ENCODE measurements around the gene LRRC71.
"Not testable (repeated sequence)": the region's sequence is repeated elsewhere in the genome, so short reads cannot be mapped to it uniquely, and the experiment has no call there.

LRRC71 gene

DNA sequence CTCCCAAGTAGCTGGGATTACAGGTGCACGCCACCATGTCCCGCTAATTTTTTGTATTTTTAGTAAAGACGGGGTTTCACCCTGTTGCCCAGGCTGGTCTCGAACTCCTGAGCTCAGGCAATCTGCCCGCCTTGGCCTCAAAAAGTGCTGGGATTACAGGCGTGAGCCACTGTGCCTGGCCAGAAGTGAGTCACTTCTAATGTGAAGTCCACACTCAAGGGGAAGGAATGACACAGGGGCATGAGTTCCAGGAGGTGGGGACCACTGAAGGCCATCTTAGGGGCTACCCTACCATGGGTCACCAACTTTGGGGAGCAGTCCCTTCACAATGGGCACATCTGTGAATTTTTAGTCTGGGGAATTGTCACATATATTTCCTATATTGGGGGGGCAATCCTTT, 6.3 kb downstream of the LRRC71 start:
- not testable (repeated sequence) for DNase-seq (ENCODE audit: low read depth in 2 of 2)

DNA sequence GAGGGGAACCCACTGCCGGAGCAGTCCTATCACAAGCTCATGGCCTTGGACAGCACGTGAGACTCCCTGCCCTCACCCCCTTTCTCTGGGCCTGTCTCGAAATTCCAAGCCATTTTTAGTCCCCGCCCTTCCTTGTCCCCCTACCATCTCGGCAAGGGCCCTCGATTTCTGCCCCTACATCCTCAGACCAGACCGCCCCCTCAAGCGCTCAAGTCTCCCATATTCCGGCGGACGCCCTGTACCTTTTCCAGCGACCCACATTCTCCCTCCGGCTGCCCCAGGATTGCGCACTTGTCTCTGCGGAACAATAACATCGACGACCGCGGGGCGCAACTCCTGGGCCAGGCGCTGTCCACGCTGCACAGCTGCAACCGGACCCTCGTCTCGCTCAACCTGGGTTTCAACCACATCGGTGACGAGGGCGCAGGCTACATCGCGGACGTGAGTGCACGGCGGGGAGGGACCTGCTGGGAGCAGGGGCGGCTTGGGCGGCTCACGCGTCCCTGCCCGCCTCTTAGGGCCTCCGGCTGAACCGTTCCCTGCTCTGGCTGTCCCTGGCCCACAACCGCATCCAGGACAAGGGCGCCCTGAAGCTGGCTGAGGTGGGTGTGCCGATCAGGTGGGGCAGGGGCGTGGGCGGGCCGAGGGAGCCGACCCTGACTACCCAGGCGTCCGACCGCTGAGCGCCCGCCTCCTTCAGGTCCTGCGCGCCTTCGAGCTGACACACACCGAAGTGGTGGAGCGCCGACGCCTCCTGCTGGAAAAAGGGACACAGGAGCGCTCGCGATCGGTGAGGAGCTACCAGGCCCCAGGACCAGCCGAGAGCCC, 7.0 kb downstream of the LRRC71 start:
- peak; percentile 27 to 70 for DNase-seq (ENCODE audit: low read depth in 2 of 2)

DNA sequence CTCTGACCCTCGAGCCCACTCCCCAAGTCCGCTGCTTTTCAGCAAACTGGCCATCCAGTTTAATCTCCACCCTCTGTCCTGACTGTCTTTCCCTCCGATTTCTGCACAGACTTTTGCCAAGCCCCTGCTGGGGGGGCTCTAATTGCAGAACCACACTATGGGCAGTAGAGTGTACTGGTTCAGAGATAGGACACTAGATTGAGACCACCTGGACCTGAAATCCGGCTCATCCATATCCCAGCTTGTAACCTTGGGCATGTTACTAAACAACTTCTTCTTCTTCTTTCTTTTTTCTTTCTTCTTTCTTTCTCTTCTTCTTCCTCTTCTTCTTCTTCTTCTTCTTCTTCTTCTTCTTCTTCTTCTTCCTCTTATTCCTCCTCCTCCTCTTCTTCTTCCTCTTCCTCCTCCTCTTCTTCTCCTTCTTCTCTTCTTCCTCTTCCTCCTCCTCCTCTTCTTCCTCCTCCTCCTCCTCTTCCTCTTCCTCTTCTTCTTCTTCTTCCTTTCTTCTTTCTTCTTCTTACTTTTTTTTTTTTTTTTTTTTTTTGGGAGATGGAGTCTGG, 7.7 kb downstream of the LRRC71 start:
- no peak for DNase-seq (ENCODE audit: low read depth in 2 of 2)

DNA sequence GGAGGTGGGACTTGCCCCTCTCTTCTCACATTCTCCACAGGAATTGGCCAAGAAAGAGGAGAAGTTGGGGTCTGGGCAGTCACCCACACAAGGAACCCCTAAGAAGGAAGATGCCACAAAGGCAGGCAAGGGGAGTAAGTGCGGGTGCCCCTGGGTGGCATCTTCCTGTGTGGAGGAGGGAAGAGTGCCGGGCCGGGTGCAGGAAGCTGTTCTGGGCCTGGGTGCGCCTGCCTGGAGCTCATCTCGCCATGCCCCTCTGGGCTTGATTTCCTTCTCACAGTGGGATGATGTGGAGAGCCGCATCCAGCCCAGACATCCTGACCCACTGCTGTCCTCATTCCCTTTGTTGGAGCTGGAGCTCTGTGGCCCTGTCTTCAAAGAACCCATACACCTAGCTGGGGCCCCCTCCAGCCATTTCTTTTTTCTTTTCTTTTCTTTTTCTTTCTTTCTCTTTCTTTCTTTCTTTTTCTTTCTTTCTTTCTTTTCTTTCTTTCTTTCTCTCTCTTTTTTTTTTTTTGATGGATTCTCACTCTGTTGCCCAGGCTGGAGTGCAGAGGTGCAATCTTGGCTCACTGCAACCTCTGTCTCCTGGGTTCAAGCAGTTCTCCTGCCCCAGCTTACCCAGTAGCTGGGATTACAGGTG, 9.3 kb downstream of the LRRC71 start:
- no peak for DNase-seq (ENCODE audit: low read depth in 2 of 2)

DNA sequence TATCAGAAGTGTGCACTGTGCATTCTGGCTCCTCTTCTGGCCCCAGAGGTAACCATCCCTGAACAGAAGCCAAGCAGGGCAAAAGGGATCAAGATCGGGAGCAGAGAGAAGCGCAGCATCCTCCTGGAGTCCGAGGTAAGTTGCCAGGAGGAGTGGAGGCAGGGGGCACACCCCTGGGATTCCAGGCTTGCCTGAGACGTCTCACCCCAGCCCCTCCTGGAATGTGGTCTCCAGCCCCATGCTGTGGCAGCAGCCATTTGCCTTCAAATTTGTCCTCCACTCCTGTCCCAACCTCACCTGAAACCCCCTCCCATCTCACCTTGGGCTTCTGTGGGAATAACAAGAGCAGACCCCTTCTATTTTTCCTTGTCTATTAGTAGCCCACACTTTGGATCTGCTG, 10.1 kb downstream of the LRRC71 start:
- no peak for DNase-seq (ENCODE audit: low read depth in 2 of 2)

DNA sequence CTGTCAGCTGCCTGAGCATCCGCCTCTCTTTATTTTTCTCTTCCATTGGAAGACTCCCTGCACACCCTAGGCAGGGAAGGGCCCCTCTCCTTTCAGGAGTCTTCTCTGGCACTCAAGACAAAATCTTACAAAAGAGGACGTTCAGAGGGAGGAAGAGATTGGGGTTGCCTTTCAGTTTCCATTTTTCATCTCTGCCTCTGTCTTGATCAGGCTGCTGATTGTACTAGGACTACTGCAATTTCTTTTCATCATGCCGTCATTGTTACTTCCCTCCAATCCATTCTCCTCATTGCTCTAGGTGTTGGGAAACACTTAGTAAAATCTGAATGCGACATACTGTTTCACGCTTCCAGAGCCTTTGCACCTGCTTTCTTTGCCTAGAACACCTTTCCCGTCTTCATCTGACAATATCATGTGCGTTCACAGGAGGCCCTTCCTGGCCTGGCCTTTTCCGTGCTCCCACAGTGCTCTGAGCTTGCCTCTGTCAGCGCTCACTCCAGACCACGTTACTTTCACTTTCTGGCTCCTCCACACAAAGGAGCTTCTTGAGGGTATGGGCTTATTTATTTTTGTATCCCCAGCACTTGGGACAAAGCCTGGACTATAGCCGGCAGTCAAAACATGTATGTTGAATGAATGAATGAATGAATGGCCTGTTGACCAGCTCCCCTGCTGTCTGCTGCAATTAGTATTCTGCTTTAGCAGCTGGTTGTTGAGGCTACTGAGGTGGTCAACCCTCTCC, 10.9 kb downstream of the LRRC71 start:
- no peak for DNase-seq (ENCODE audit: low read depth in 2 of 2)

DNA sequence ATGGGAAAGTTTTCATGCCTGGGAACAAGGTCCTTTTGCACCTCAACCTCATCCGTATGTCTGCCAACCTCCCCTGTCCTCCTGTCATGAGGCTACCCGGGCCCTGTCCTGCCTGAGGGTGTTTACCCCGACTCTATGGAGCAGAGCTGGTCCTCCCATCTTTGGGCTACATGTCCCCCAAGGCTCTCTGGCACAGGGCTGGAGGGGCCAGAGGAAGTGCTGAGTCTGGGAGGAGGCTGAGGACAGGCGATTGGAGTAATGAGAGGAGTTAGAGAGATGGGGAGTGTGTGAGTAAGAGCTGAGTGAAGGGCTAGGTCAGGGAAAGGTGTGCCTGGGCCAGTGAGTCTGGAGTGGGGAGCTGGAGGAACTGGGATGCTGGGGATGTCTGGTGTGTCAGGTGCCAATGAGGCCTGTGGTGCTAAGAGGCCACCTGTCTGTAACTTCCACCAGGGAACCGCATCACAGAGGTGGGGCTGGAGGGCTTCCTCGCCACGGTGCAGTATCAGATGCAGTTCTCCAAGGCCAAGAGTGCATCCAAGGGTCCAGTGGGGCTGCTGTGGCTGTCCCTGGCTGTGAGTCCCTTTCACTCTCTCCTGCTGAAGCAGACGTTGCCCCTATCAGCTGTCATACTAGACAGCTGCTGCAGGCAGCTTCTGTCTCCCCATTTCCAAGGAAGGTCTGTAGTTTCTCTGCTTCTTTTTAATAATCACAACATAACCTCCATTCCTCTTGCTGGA, 11.7 kb downstream of the LRRC71 start:
- DNase-seq (ENCODE audit: low read depth in 2 of 2): no peak

DNA sequence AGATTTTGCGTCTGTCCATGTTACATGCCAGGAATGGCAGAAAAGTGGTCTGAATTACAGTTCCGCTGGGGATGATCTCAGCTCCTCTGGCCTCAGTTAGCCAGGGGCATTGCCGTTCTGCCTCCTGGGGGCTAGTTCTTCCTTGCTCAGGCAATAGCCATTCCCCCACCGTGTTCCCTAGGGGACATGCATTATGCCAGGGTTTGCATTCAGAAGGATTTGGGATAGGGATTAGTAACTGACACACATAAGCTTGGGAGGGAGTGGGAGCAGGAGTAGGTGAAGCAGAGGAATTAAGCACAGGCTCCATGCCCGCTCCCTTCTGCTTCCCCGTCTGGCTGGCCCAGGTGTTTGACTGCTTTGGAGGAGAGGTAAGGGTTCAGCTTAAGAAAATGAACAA, 12.7 kb downstream of the LRRC71 start:
- DNase-seq (ENCODE audit: low read depth in 2 of 2): no peak

DNA sequence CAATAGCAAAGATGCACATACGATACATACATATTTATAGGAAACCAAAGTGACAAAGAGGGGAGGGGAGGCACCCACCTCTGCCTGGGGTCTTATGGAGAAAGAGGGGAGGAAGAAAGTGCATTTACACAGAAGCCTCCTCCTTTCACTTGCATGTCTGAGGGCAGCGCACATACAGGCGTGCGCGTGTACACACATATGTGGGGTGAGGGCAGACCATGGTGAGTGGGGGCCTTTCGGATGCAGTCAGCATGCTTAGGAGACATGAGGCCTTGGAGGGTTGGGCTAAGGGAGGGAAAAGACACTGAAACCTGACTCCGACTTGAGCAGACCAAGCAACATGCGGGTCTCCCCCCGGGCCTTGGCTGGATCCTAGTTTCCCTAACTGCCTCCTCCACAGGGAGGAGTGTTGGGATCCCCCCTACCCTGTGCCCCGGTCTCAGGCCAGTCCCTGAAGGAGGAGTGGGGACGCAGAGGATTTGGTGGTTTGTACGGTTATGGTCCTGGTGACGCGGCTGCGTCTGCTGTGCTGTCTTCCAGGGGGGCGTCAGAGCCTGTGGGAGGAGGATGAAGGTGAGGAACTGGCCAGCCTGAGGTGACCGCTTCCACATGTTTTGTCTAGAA, 15.2 kb downstream of the LRRC71 start:
- no peak for DNase-seq (ENCODE audit: low read depth in 2 of 2)

DNA sequence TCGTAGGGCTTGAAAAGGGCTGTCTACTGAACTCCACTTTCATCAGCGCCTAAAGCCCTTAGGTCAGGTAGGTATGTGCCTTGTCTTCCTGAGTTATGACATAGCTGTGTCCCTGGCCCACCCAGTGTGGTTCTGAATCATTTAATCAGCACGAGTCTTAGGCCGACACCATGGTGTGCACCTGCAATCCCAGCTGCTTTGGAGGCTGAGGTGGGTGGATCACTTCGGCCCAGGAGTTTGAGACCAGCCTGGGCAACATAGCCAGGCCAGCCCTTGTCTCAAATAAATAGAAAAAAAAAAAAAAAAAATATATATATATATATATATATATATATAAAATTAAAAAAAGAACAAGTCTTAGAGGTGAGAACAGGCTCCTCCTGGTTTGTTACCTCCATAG, 15.8 kb downstream of the LRRC71 start:
- no peak for DNase-seq (ENCODE audit: low read depth in 2 of 2)

DNA sequence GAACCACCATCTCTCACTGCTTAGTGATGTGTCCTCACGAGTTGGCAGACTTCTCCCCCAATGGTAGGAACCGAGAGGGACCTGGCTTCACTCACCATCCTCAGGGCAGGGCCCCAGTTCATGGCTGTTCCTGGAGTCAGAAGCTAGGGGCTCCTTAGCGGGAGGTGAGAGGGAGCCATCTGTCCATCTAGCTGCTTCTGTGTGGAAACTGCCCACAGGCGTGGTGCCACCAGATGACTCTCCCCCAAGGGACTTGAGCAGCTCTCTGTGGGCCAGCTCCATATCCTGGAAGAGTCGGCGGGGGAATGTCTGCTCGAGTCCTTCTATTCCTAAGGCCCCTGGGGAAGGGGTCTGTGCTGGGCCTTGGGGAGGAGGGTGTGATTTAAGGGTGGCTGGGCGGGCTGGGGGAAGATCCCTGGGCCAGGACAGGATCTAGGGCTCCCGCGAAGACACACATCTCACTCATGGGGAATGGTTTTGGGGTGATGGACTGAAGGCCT, 16.3 kb downstream of the LRRC71 start:
- no peak for DNase-seq (ENCODE audit: low read depth in 2 of 2)

DNA sequence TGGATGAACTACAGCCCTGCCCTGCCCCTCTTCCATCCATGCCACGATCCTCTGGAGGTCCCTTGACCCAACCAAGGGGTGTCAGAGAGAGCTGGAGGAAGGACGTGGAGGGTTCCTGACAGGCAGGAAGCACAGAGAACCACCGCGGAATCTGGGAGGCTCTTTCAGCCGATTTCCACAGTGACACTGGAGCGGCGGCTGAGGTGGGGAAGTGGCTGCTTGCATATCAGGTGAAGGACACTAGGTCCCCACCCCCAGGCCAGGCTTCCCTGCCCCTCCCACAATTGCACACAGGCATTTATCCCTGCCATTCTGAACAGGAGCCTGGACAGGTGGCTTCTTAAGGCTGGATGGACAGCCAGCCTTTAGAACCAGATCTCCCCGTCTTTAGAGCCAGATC, 17.5 kb downstream of the LRRC71 start:
- no peak for DNase-seq (ENCODE audit: low read depth in 2 of 2)

DNA sequence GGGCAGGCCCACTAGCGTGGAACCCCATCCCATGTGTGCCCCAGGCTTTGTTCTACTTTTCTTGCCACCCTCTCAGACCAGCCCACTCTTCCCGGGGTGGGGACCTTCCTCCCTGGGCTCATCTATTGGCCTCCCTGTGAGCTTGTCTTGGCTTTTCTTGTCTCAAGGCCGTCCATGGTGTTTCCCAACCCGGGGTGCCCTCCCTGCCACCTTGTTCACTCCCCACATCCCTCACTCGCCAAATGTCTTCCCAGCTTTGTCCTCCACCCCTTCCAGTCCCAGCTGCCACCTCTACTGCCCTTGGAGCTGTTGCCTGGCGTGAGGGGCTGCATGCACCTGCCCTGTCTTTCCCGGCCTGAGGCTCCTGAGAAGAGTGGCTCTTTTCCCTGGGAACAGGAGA, 18.4 kb downstream of the LRRC71 start:
- DNase-seq (ENCODE audit: low read depth in 2 of 2): no peak

DNA sequence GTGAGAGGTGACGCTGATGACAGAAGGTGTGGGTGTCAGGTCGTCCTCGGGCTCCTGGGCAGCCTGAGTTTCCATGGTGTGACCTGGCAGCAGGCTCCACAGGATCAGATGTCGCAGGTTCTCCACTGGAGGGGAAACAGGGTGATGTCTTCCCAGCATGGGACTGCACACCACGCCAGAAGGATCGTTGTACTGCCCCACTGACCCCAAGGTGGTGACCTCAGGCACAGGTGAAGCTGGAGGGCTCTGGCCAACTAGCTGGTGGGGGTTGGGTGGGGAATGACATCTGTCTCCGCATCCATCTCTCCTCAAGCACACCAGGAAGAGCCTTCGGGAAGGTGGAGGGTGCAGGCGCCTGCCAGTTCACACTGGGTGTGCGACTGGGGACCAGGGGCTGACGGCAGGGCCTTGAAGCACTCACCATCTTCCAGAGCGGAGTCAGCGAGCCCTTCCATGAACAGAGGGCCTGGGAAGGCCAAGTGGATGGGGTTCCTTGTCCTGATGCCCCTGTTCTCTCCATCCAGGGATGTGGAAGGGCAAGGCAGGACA, 19.4 kb downstream of the LRRC71 start:
- DNase-seq (ENCODE audit: low read depth in 2 of 2): no peak

DNA sequence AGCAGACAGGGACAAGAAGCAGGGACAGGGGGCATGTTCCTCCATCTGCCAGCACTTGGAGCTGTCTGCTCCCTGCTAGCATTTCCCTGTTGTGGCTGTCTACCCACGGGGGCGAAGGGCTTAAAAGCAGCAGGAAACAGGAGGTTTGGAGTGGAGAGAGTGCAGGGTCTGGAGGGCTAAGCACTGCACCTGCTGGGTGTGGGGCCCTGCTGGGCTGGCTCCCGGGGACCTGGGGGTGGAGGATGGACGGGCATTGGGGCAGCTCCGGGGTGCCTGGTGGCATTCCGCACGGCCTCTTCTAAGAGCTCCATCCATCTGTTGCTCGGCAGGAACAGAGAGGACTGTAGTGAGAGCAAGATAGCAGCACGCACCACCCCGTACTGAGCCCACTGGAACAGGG, 21.2 kb downstream of the LRRC71 start:
- no peak for DNase-seq (ENCODE audit: low read depth in 2 of 2)

DNA sequence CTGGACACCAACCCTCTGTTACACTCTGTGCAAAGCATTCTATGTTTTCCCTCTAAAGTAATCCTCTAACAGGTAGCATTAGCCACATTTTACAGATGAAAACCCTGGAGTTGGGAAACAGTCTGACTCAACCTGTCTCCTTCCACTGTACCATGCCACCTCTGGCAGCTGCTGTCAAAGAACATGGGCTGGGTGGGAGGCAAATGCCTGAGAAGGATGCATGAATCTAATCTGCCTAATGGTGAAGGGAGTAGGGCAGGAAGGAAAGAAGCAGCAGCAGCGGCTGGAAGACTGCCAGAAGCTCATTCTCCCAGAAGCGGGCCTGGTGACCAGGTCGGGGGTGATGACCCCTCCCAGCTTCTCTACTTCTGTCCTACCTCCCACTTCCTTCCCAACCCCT, 21.7 kb downstream of the LRRC71 start:
- DNase-seq (ENCODE audit: low read depth in 2 of 2): no peak

DNA sequence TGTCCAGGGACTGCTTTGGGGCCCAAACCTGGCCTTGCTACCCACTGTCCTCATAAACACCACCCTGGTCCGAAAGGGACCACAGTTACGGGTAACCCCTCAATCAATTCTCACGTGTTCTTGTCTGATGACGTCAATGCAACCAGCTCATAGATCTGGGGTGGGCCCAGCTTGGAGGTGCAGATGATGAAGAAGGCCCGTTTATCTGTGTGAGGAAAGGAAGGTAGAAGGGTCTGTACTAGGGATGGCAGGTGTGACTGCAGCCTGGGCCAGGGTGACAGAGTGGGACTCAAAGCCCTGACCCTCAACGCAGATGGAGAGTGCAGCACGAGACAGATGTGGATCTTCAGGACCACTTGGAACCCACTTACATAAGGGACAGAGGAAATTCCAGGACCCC, 22.1 kb downstream of the LRRC71 start:
- no peak for DNase-seq (ENCODE audit: low read depth in 2 of 2)

DNA sequence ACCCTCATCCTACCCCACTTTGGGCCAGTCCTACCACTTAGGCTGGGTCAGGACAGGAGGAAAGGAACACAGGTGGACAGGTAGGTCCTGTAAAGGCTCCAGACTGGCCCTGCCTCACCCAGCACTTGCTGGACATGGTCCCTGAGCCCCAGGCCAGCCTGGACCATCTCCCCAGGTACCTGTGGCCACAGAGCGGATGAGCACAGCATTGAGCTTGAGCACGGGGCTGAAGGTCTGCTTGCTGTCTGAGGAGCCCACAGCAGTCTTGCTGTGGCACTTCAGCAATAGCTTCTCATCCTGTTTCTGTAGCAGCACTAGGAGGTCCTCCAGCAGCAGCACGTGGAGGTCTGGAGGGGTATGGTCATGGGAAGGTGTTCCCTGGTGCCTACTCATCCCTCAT, 23.3 kb downstream of the LRRC71 start:
- no peak for DNase-seq (ENCODE audit: low read depth in 2 of 2)

DNA sequence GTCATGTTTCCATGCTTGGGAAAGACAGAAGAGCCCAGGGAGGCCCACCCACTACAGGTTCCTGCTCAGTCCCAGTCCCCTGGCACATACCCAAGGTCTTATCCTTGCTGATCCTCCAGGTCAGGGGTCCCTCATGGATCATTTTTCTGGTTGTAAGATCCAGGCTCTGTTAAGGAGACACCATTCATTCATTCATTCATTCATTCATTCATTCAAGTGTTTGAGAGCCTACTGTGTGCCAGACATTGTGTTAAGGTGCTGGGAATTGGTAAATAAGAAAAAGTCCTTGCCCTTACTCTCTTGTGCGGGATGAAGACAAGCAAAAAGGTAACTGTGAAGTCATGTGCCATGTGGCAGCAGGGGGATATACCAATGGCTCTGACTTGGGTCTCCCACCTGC, 23.8 kb downstream of the LRRC71 start:
- no peak for DNase-seq (ENCODE audit: low read depth in 2 of 2)

DNA sequence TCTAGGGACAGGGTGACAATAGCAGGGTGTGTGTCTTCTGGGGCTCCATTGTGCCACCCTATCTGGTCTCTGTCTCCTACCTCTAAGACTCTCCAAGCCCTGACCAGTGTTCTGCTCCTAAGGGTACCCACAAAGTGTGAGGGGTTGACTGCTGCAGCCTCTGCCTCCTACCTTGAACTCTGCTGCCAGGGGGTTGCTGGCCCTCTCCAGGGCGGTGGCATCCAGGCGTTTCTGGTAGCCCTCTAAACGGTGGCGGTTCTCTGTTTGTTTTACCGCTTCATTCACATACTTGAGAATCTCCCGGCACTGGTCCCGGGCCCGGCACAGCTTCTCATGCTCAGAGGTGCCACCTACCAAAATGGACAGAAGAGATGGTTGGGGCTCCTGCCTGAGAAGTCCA, 24.4 kb downstream of the LRRC71 start:
- DNase-seq (ENCODE audit: low read depth in 2 of 2): no peak
